HG02798 (cell line): ENCODE results near the gene CCL26.
"Not testable (repeated sequence)": the region's sequence is repeated elsewhere in the genome, so short reads cannot be mapped to it uniquely, and the experiment has no call there.

Experiments used
- ATAC-seq: cut with Tn5 transposase; IDR thresholded peaks from one replicate; pipeline ENCODE4 v1.9.1; 2021; ENCODE audit warnings: mild to moderate bottlenecking; ENCODE audit not compliant: unreplicated experiment, poor library complexity

CCL26 gene

DNA sequence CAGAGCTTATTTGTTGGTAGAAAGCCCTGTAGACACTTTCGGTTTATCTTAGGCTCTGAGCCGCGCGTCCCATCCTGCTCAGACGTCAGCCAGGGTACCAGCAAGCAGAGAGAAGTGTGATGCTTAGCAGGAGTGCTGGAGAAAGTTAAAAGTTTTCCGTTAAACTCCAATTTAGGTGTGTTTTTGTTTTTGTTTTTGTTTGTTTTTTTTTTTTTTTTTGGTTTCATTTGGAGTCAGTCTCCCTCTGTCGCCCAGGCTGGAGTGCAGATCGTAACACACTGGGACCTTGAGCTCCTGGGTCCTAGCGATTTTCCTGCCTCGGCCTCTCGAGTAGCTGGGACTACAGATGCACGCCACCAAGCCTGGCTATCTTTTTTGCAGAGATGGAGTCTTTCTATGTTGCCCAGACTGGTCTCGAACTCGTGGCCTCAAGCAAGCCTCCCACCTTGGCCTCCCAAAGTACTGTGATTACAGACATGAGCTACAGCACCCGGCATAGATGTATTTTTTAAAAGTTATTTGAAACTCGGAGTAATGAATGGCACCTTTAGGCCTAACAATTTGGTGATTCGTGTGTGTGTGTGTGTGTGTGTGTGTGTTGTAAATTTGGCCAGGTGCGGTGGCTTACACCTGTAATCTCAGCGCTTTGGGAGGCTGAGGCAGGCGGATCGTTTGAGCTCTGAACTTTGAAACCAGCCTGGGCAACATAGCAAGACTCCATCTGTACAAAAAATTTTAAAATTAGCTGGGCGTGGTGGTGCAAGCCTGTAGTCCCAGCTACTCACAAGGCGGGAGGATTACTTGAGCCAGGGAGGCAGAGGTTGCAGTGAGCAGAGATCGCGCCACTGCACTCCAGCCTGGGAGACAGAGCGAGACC lies 32.0 kb downstream of the CCL26 start:
- ATAC-seq, result no peak

- peak; percentile 95 for ATAC-seq
Measured at GRCh38 chr7:75738975-75739795, 32.8 kb downstream of the CCL26 start.

GRCh38 chr7:75738604-75738974 lies 33.4 kb downstream of the CCL26 start, which contains the start of gene HIP1:
Gene HIP1 (minus strand): TSS chr7:75738941. CDS start chr7:75738920, 21 bp downstream.
- no peak for ATAC-seq

DNA sequence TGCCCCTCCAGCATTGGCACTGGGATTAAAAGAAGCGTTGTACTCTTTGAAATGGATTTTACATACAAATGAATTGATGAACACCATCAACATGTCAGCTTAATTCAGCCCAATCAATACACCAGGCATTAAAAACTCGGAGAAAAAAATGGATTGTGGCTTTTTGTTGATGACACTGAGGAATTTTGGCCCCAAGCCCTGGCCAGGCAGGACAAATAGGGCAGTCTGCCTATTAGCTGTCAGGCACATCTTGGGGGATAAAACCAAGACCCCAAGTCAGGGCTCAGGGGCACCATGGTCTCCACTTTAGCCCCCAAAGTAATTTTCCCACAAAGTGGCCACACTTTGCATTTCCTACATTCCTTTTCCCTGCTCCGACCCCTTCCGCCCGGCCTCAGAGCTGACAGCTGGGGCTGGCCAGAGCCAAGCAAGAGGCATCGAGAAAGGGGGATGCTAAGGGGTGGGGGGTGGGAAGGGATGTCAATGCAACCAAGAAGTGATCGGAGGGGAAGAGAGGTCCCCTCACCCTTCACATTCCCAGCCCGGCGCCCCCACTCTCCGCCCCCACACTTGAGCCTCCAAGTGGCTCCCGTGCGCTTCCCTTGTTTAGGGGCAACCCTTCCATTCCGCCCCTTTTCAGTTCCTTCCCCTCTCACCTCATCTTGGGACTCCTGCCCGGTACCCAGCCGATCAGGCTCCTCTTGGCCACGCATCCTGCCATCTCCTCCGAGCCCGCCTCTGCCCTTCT lies 34.0 kb downstream of the CCL26 start:
- no peak for ATAC-seq

- ATAC-seq, result no peak
Measured at GRCh38 chr7:75735581-75736350, 36.2 kb downstream of the CCL26 start.

GRCh38 chr7:75734586-75735458 lies 37.2 kb downstream of the CCL26 start:
- no peak for ATAC-seq

GRCh38 chr7:75732764-75733630 lies 39.0 kb downstream of the CCL26 start:
- no peak for ATAC-seq

DNA sequence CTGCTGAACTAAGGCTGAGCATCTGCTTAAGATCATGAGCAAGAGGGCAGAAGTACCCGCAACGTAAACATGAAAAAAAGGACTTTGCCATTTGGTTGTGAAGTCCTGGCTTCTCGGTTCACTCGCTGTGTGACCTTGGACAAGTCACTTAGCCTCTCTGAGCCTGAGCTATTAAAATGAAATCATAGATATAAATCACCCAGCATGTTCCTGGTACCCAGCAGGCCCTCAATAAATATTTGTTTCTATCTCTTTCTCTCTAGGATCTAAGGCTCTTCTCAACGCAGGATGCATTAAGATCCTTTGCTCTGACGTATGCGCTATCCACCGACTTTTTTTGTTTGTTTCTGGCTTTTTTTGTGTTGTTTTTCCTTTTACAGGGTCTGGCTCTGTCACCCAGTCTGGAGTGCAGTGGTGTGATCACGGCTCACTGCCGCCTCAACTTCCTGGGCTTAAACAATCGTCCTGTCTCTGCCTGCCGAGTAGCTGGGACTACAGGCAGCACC lies 39.9 kb downstream of the CCL26 start:
- ATAC-seq, result no peak

DNA sequence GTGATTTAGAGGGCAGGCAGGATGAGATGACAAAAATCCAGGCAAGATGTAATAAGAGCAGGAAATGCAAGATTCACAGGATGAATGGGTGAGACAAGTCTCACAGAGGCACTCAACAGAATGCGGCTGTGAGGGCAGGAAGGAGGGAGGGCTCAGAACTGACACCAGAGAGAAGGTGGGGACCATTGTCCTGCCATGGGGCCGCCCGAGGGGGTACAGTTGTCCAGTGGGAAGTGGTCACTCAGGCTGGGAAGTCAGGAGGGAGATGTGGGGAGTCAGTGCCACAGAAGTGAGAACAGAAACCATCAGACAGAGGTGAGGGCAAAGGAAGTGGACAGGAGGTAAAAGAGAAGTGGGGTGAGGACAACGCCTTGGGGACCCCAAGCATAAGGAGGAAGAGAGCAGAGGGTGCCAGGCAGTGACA lies 42.1 kb downstream of the CCL26 start:
- ATAC-seq, result no peak

GRCh38 chr7:75727881-75728593 lies 44.0 kb downstream of the CCL26 start:
- ATAC-seq, result no peak

- not testable (repeated sequence) for ATAC-seq
Measured at GRCh38 chr7:75727351-75727750, 44.7 kb downstream of the CCL26 start.

DNA sequence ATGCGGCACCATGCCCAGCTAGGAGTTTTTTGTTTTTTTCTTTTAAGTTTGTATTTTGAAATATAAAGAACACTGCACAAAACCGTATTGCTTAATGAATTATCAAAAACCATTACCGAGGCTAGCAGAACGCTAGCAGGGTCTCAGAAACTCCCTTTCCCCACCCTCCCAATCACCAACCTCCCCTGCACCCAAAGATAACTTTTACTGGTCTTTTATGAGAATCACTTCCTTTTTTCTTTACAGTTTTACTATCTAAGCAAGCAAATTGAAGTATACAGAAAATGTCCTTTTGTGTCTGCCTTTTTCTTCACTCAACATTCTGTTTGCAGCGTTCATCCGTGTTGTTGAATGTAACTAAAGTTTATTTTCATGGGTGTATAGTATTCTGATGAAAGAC lies 46.7 kb downstream of the CCL26 start:
- no peak for ATAC-seq

DNA sequence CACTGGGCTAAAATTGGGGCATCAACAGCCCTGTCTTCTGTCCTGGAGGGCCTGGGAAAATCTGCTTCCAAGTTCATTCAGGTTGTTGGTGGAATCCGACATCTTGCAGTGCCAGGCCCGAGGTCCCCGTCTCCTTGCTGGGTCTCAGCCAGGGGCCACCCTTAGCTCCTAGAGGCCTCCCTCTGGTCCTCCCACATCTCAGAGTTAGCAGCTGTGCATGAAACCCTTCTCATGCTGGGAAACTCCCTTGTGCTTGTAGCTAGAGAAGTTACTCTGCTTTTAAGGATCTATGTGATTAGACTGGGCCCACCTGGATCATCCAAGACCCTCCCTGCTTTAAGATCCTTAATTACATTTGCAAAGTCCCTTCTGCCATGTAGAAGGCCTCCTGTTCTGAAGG lies 48.6 kb downstream of the CCL26 start:
- ATAC-seq, result no peak

DNA sequence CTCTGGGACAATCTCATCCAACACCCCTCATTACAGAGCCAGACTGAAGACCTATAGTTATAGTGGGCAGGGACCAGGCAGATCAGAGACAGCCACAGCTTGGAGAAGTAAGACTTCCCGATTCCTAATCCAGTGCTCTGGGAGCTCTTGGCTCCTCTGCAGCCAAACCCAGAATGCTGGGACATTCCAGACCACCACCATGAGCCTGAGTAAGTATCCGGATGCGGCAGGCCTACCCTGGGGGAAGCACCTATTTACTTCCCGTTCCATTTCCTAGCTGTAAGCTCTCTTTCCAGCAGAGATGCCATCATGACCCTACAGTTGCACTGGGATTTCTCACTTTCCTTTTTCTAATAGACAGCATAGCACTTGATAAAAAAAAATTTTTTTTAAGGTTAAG lies 49.6 kb downstream of the CCL26 start:
- ATAC-seq, result no peak

- not testable (repeated sequence) for ATAC-seq
Measured at GRCh38 chr7:75721922-75722321, 50.1 kb downstream of the CCL26 start.

DNA sequence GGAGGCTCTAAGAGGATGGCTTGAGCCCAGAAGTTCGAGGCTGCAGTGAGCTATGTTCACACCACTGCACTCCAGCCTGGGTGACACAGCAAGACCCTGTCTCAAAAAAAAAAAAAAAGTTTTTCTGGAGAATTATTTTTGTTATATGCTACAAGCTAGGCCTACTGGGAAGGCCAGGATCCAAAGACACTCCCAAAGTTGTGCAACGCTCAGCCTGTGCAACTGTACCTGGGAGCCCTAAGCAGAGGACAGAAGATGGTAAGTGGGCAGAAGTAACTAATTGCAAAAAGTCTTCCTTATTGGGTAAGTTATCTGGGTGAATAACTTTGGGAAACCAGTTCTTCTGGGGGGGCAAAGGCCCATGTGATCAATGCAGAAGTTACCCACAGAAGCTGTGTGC lies 50.6 kb downstream of the CCL26 start:
- ATAC-seq, result no peak

DNA sequence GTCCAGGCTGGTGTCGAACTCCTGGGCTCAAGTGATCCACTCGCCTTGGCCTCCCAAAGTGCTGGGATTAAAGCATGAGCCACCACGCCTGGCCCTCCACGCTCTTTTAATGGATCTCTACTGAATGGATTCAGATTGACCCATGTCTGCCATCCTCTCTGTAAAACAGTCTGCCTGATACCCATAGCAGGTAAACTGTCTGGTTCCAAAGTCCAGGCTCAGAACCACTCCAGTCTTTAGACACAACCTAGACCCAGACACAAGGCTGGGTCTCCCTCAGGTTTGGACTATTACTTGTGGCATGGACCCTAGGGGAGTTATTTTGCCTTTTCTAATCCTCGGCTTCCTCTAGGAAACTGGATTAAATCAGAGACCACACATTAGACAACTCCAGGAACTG lies 52.4 kb downstream of the CCL26 start:
- ATAC-seq, result no peak
